SK-N-SH treated with all-trans-retinoic acid at 6 μM for 48 hours (cell line): ENCODE data around the gene DFFA.
A peak's percentile ranks its signal among the peaks of the same experiment; 100 is the strongest.

Experiments
- ATAC-seq: fragments of 200-7000 bp; cut with Tn5 transposase; 3 replicates; pipeline ENCODE4 v1.9.1; 2020; ENCODE audit warnings: mild to moderate bottlenecking, moderate library complexity
- ARNTL ChIP-seq: fragments of 450-650 bp; formaldehyde crosslinking; IDR thresholded peaks from 2 replicates; pipeline ENCODE4 v1.5.0; 2020; ENCODE audit warnings: low read depth, mild to moderate bottlenecking, moderate library complexity, borderline replicate concordance
- BACH2 ChIP-seq: fragments of 250-450 bp; sonication (Bioruptor Pico); IDR thresholded peaks from 2 replicates; pipeline ENCODE4 v1.9.0; 2021; ENCODE audit warnings: mild to moderate bottlenecking, borderline replicate concordance
- CREB5 ChIP-seq: fragments of 250-450 bp; sonication (Bioruptor Pico); IDR thresholded peaks from 2 replicates; pipeline ENCODE4 v1.5.1; 2020; ENCODE audit warnings: low read depth, mild to moderate bottlenecking, moderate library complexity
- CSDC2 ChIP-seq: fragments of 250-450 bp; sonication (Bioruptor Pico); IDR thresholded peaks from 2 replicates; pipeline ENCODE4 v1.5.0; 2020; ENCODE audit warnings: mild to moderate bottlenecking, moderate library complexity
- CSRNP3 ChIP-seq: fragments of 250-450 bp; sonication (Bioruptor Pico); IDR thresholded peaks from 2 replicates; pipeline ENCODE4 v1.5.1; 2021; ENCODE audit warnings: mild to moderate bottlenecking, moderate library complexity
- ESRRG ChIP-seq: fragments of 250-450 bp; sonication (Bioruptor Pico); IDR thresholded peaks from 2 replicates; pipeline ENCODE4 v1.6.1; 2021; ENCODE audit warnings: mild to moderate bottlenecking
- GLIS3 ChIP-seq: fragments of 250-450 bp; sonication (Bioruptor Pico); IDR thresholded peaks from 2 replicates; pipeline ENCODE4 v1.5.0; 2020; ENCODE audit warnings: mild to moderate bottlenecking, moderate library complexity
- ISL1 ChIP-seq: fragments of 250-450 bp; sonication (Bioruptor Pico); IDR thresholded peaks from 2 replicates; pipeline ENCODE4 v2.1.2; 2022; ENCODE audit warnings: mild to moderate bottlenecking, moderate library complexity
- OSR1 ChIP-seq: fragments of 250-450 bp; sonication (Bioruptor Pico); IDR thresholded peaks from 2 replicates; pipeline ENCODE4 v1.8.0; 2022; ENCODE audit warnings: moderate library complexity, mild to moderate bottlenecking, inconsistent platforms
- POU6F1 ChIP-seq: fragments of 250-450 bp; sonication (Bioruptor Pico); IDR thresholded peaks from 2 replicates; pipeline ENCODE4 v1.8.0; 2021; ENCODE audit warnings: low read depth, mild to moderate bottlenecking, moderate library complexity, borderline replicate concordance
- PPARA ChIP-seq: fragments of 250-450 bp; sonication (Bioruptor Pico); IDR thresholded peaks from 2 replicates; pipeline ENCODE4 v1.5.0; 2020; ENCODE audit warnings: mild to moderate bottlenecking, borderline replicate concordance
- SNAI2 ChIP-seq: fragments of 250-450 bp; sonication (Bioruptor Pico); IDR thresholded peaks from 2 replicates; pipeline ENCODE4 v1.5.0; 2020; ENCODE audit warnings: mild to moderate bottlenecking, moderate library complexity
- TOX ChIP-seq: fragments of 250-450 bp; sonication (Bioruptor Pico); IDR thresholded peaks from 2 replicates; pipeline ENCODE4 v1.8.0; 2021; ENCODE audit warnings: mild to moderate bottlenecking, moderate library complexity, borderline replicate concordance
- TSHZ2 ChIP-seq: fragments of 250-450 bp; sonication (Bioruptor Pico); IDR thresholded peaks from 2 replicates; pipeline ENCODE4 v1.5.0; 2020; ENCODE audit warnings: mild to moderate bottlenecking, moderate library complexity
- ZC3H10 ChIP-seq: fragments of 250-450 bp; sonication (Bioruptor Pico); IDR thresholded peaks from 2 replicates; pipeline ENCODE4 v1.5.1; 2021; ENCODE audit warnings: mild to moderate bottlenecking, moderate library complexity
- ZFP3 ChIP-seq: fragments of 250-450 bp; sonication (Bioruptor Pico); IDR thresholded peaks from 2 replicates; pipeline ENCODE4 v1.5.0; 2020; ENCODE audit warnings: mild to moderate bottlenecking, moderate library complexity
- ZFP30 ChIP-seq: fragments of 450-650 bp; formaldehyde crosslinking; IDR thresholded peaks from 2 replicates; pipeline ENCODE4 v1.5.0; 2022; ENCODE audit warnings: mild to moderate bottlenecking, moderate library complexity
- ZNF565 ChIP-seq: fragments of 450-650 bp; formaldehyde crosslinking; conservative IDR thresholded peaks from 2 replicates; pipeline ENCODE4 v1.5.0; 2020; ENCODE audit warnings: low read depth, mild to moderate bottlenecking, moderate library complexity
- ZNF8 ChIP-seq: fragments of 450-650 bp; formaldehyde crosslinking; IDR thresholded peaks from 2 replicates; pipeline ENCODE4 v1.5.0; 2020; ENCODE audit warnings: mild to moderate bottlenecking, moderate library complexity

The DFFA gene

GRCh38 chr1:10511494-10511885, 39.2 kb upstream of the DFFA start:
- no peak for ATAC-seq
- no peak for TF ChIP-seq TOX (CRISPR knock-in tag)
- TF ChIP-seq ARNTL (CRISPR knock-in tag): no peak
- TF ChIP-seq SNAI2 (CRISPR knock-in tag): no peak
- no peak for TF ChIP-seq ZNF565
- no peak for TF ChIP-seq ESRRG
- TF ChIP-seq CREB5 (CRISPR knock-in tag): no peak
- no peak for TF ChIP-seq BACH2 (CRISPR knock-in tag)
- TF ChIP-seq GLIS3: no peak
- no peak for TF ChIP-seq TSHZ2
- no peak for TF ChIP-seq PPARA (CRISPR knock-in tag)

GRCh38 chr1:10510520-10511493, 38.5 kb upstream of the DFFA start:
- TF ChIP-seq PPARA (CRISPR knock-in tag) (no peak), GLIS3 (no peak), ISL1 (CRISPR knock-in tag) (peak; percentile 38; the same call in 1 of the 2 replicates), ZNF8 (CRISPR knock-in tag) (peak; percentile 56; the same call in 1 of the 2 replicates), POU6F1 (no peak), ARNTL (CRISPR knock-in tag) (no peak), TOX (CRISPR knock-in tag) (no peak), ESRRG (no peak), ZFP3 (no peak), SNAI2 (CRISPR knock-in tag) (no peak), ZNF565 (no peak)
- ATAC-seq: peak; percentile 78

GRCh38 chr1:10509809-10510509, 37.6 kb upstream of the DFFA start:
- ATAC-seq: no peak
- TF ChIP-seq ZNF565: no peak
- TF ChIP-seq ZC3H10: no peak
- TF ChIP-seq CSDC2 (CRISPR knock-in tag): no peak
- TF ChIP-seq ZFP30 (CRISPR knock-in tag): no peak
- TF ChIP-seq GLIS3: no peak
- no peak for TF ChIP-seq ZNF8 (CRISPR knock-in tag)
- no peak for TF ChIP-seq ESRRG
- TF ChIP-seq CREB5 (CRISPR knock-in tag): no peak
- TF ChIP-seq ISL1 (CRISPR knock-in tag): no peak
- no peak for TF ChIP-seq ZFP3
- no peak for TF ChIP-seq OSR1 (CRISPR knock-in tag)
- no peak for TF ChIP-seq TSHZ2
- TF ChIP-seq CSRNP3 (CRISPR knock-in tag): no peak
